H1 (cell line): ENCODE results near the gene SLC4A11. TPM values are rescaled to one million over a fixed set of nuclear protein-coding genes. Genes with fewer than 3 reads are reported as not detected.

Experiments used
- CTCF ChIA-PET: fragments of 300-600 bp; sonication (Branson Sonifier 250); formaldehyde crosslinking; loops from one replicate; lab custom pipeline; 2021; ENCODE audit not compliant: partially characterized antibody; lab: Charles Lee
- POLR2A ChIA-PET: fragments of 300-600 bp; sonication (Branson Sonifier 250); formaldehyde crosslinking; loops from one replicate; lab custom pipeline; 2021; ENCODE audit warnings: inconsistent platforms; ENCODE audit not compliant: partially characterized antibody; lab: Charles Lee
- DNase-seq, 2 experiments: peaks; one replicate each; pipeline versions ENCODE4 v3.0.0 to v3.0.0-alpha.2; 2010 to 2022; ENCODE audit warnings: low spot score in 2 of 2, low read depth in 1 of 2, mixed read lengths in 1 of 2
- FAIRE-seq: peaks from 2 replicates; lab custom pipeline; 2011; peaks lifted over from hg19 to GRCh38; lab: Jason Lieb, UNC
- H2AFZ ChIP-seq: 2 replicates; pipeline ENCODE4 v1.8.1; 2012; ENCODE audit warnings: low read length, inconsistent platforms
- H2AK5ac ChIP-seq: 2 replicates; pipeline ENCODE4 v1.6.1; 2013; ENCODE audit warnings: low read depth, low read length
- H2BK120ac ChIP-seq: replicated peaks from 2 replicates; pipeline ENCODE3; 2013; ENCODE audit warnings: low read depth, low read length, inconsistent platforms
- H2BK12ac ChIP-seq: 2 replicates; pipeline ENCODE4 v1.6.1; 2013; ENCODE audit warnings: low read depth, low read length
- H2BK15ac ChIP-seq: 2 replicates; pipeline ENCODE4 v1.6.1; 2013; ENCODE audit warnings: low read length
- H2BK20ac ChIP-seq: 2 replicates; pipeline ENCODE4 v1.6.1; 2013; ENCODE audit warnings: low read length
- H2BK5ac ChIP-seq: 2 replicates; pipeline ENCODE4 v1.6.1; 2013; ENCODE audit warnings: low read depth, low read length
- H3K14ac ChIP-seq: 2 replicates; pipeline ENCODE4 v1.6.1; 2013; ENCODE audit warnings: inconsistent platforms; ENCODE audit not compliant: insufficient read length
- H3K18ac ChIP-seq: 2 replicates; pipeline ENCODE4 v1.6.1; 2013; ENCODE audit warnings: low read length; ENCODE audit errors: extremely low read depth
- H3K23ac ChIP-seq: 2 replicates; pipeline ENCODE4 v1.6.1; 2013; ENCODE audit warnings: inconsistent platforms; ENCODE audit not compliant: insufficient read length
- H3K23me2 ChIP-seq: 2 replicates; pipeline ENCODE4 v1.6.1; 2013; ENCODE audit warnings: low read depth, low read length
- H3K27ac ChIP-seq: 2 replicates; pipeline ENCODE4 v1.6.1; 2011; ENCODE audit warnings: low read depth, low read length, inconsistent platforms
- H3K27me3 ChIP-seq, 4 experiments: replicated peaks in 1 of 4; 1 replicate in 1 of 4; 2 replicates in 3 of 4; pipeline versions ENCODE4 v1.6.1 to v1.8.1; 2011 to 2013; ENCODE audit warnings: low read length in 3 of 4, mild to moderate bottlenecking in 3 of 4, inconsistent platforms in 2 of 4, mixed read lengths in 2 of 4, moderate library complexity in 1 of 4; ENCODE audit not compliant: control insufficient read depth in 3 of 4, insufficient read depth in 3 of 4; ENCODE audit errors: extremely low read depth in 1 of 4
- H3K36me3 ChIP-seq, 4 experiments: 2 replicates each; pipeline versions ENCODE4 v1.6.1 to v1.8.1; 2011 to 2013; ENCODE audit warnings: mild to moderate bottlenecking in 4 of 4, low read length in 3 of 4, moderate library complexity in 2 of 4, control low read depth in 1 of 4, inconsistent platforms in 1 of 4; ENCODE audit not compliant: insufficient read depth in 4 of 4, control insufficient read depth in 2 of 4
- H3K4ac ChIP-seq: replicated peaks from 2 replicates; pipeline ENCODE3; 2013; ENCODE audit warnings: low read length, low read depth, mixed read lengths, inconsistent platforms; ENCODE audit not compliant: insufficient read length
- H3K4me1 ChIP-seq, 4 experiments: replicated peaks in 1 of 4; 1 replicate in 1 of 4; 2 replicates in 3 of 4; pipeline versions ENCODE4 v1.6.1 to v1.8.1; 2011 to 2013; ENCODE audit warnings: low read length in 3 of 4, inconsistent platforms in 2 of 4, mixed read lengths in 1 of 4; ENCODE audit not compliant: insufficient read depth in 4 of 4, control insufficient read depth in 3 of 4
- H3K4me2 ChIP-seq, 2 experiments: 2 replicates each; pipeline versions ENCODE4 v1.6.1 to v1.8.1; 2011 to 2013; ENCODE audit warnings: low read depth in 2 of 2, low read length in 2 of 2, control low read depth in 1 of 2, inconsistent platforms in 1 of 2, mild to moderate bottlenecking in 1 of 2; ENCODE audit not compliant: insufficient read depth in 1 of 2
- H3K4me3 ChIP-seq, 4 experiments: fragments of 200-600, 300-600 bp in 1 of 4; sonication (generic), shearing (Covaris generic), sonication (Bioruptor Twin) in 1 of 4; 2 replicates each; pipeline versions ENCODE4 v1.5.1 to v1.8.1; 2011 to 2016; ENCODE audit warnings: low read length in 4 of 4, low read depth in 3 of 4, control low read depth in 2 of 4, inconsistent platforms in 2 of 4, mild to moderate bottlenecking in 2 of 4, mixed read lengths in 1 of 4, moderate library complexity in 1 of 4; ENCODE audit not compliant: insufficient read depth in 2 of 4; ENCODE audit errors: extremely low read depth in 1 of 4
- H3K56ac ChIP-seq: replicated peaks from 2 replicates; pipeline ENCODE3; 2013; ENCODE audit warnings: low read depth, mild to moderate bottlenecking, mixed read lengths, low read length, inconsistent platforms; ENCODE audit not compliant: insufficient read length
- H3K79me1 ChIP-seq: 2 replicates; pipeline ENCODE4 v1.6.1; 2013; ENCODE audit warnings: low read depth, low read length, control low read depth
- H3K79me2 ChIP-seq, 2 experiments: 2 replicates each; pipeline versions ENCODE4 v1.6.1 to v1.8.1; 2012 to 2013; ENCODE audit warnings: low read length in 2 of 2, mild to moderate bottlenecking in 2 of 2, inconsistent platforms in 1 of 2; ENCODE audit not compliant: insufficient read depth in 2 of 2, control insufficient read depth in 1 of 2
- H3K9ac ChIP-seq, 4 experiments: replicated peaks in 1 of 4; 1 replicate in 1 of 4; 2 replicates in 3 of 4; pipeline versions ENCODE4 v1.6.1 to v1.8.1; 2011 to 2013; ENCODE audit warnings: low read depth in 3 of 4, low read length in 3 of 4, control low read depth in 2 of 4, mild to moderate bottlenecking in 2 of 4, moderate library complexity in 2 of 4, inconsistent platforms in 1 of 4; ENCODE audit errors: extremely low read depth in 1 of 4
- H3K9me3 ChIP-seq, 2 experiments: 2 replicates each; pipeline versions ENCODE4 v1.6.1 to v1.8.1; 2012 to 2013; ENCODE audit warnings: mild to moderate bottlenecking in 2 of 2, moderate library complexity in 2 of 2, control low read depth in 1 of 2, inconsistent platforms in 1 of 2, low read depth in 1 of 2, low read length in 1 of 2, mixed read lengths in 1 of 2; ENCODE audit not compliant: insufficient read depth in 2 of 2
- H4K20me1 ChIP-seq, 2 experiments: replicated peaks in 1 of 2; 2 replicates each; pipeline versions ENCODE3 to v1.8.1; 2011 to 2013; ENCODE audit warnings: inconsistent platforms in 2 of 2, low read length in 2 of 2, mild to moderate bottlenecking in 1 of 2; ENCODE audit not compliant: insufficient read depth in 2 of 2, control insufficient read depth in 1 of 2
- H4K5ac ChIP-seq: 2 replicates; pipeline ENCODE4 v1.6.1; 2013; ENCODE audit warnings: low read length, low read depth, mixed read lengths, inconsistent platforms; ENCODE audit not compliant: insufficient read length
- H4K8ac ChIP-seq: 2 replicates; pipeline ENCODE4 v1.8.0; 2013; ENCODE audit warnings: mild to moderate bottlenecking, moderate library complexity, low read length, inconsistent platforms; ENCODE audit not compliant: insufficient read depth; ENCODE audit errors: extremely low read depth
- H4K91ac ChIP-seq: replicated peaks from 2 replicates; pipeline ENCODE3; 2013; ENCODE audit warnings: low read length, mixed read lengths, inconsistent platforms; ENCODE audit not compliant: insufficient read length
- ASH2L ChIP-seq: fragments of 200-600, 300-600 bp; sonication (generic); IDR thresholded peaks from one replicate; pipeline ENCODE4 v1.7.1; 2017; ENCODE audit warnings: low read length
- ATF3 ChIP-seq: IDR thresholded peaks from 2 replicates; pipeline ENCODE4 v1.6.1; 2011; ENCODE audit warnings: low read depth, mild to moderate bottlenecking, low read length; ENCODE audit not compliant: insufficient read depth
- CEBPB ChIP-seq: IDR thresholded peaks from 2 replicates; pipeline ENCODE4 v1.6.1; 2012; ENCODE audit warnings: low read depth, low read length
- EZH2 ChIP-seq: fragments of 200-600 bp; sonication (generic); IDR thresholded peaks from 2 replicates; pipeline ENCODE4 v1.7.1; 2012; ENCODE audit warnings: low read depth, mild to moderate bottlenecking, moderate library complexity, low read length, inconsistent platforms; ENCODE audit not compliant: severe bottlenecking
- GTF2F1 ChIP-seq: IDR thresholded peaks from 2 replicates; pipeline ENCODE4 v1.6.1; 2012; ENCODE audit warnings: low read depth, low read length, improper control_type of control experiment, borderline replicate concordance
- HDAC6 ChIP-seq: IDR thresholded peaks from one replicate; pipeline ENCODE4 v1.7.1; 2012; ENCODE audit warnings: low read depth, mild to moderate bottlenecking, inconsistent platforms, low read length, moderate library complexity
- KDM4A ChIP-seq: IDR thresholded peaks from one replicate; pipeline ENCODE4 v1.7.1; 2012; ENCODE audit warnings: low read depth, mild to moderate bottlenecking, moderate library complexity, low read length, inconsistent platforms; ENCODE audit not compliant: severe bottlenecking
- POLR2AphosphoS5 ChIP-seq: IDR thresholded peaks from 2 replicates; pipeline ENCODE4 v1.6.1; 2011; ENCODE audit warnings: low read depth, low read length
- RAD21 ChIP-seq, 2 experiments: IDR thresholded peaks in 1 of 2; conservative IDR thresholded peaks in 1 of 2; 2 replicates each; pipeline ENCODE4 v1.6.1; 2011; ENCODE audit warnings: low read depth in 2 of 2, low read length in 2 of 2, improper control_type of control experiment in 1 of 2, inconsistent platforms in 1 of 2, mild to moderate bottlenecking in 1 of 2, moderate library complexity in 1 of 2
- RBBP5 ChIP-seq: IDR thresholded peaks from 2 replicates; pipeline ENCODE4 v1.7.1; 2012; ENCODE audit warnings: low read depth, mild to moderate bottlenecking, inconsistent platforms, low read length, moderate library complexity, borderline replicate concordance
- SAP30 ChIP-seq: fragments of 300-600 bp; sonication (generic); IDR thresholded peaks from 2 replicates; pipeline ENCODE4 v1.7.1; 2012; ENCODE audit warnings: low read length, moderate library complexity, mild to moderate bottlenecking, inconsistent platforms; ENCODE audit not compliant: insufficient read depth, insufficient replicate concordance
- WGBS, 2 experiments: shearing (Covaris generic) in 1 of 2; methylation state at CpG; one replicate each; pipeline versions ENCODE4 v1.1.6 to v1.1.7; 2013 to 2015; ENCODE audit warnings: low lambda C conversion rate in 2 of 2, mixed read lengths in 2 of 2, inconsistent platforms in 1 of 2, low coverage in 1 of 2, missing lambda C conversion rate in 1 of 2; ENCODE audit not compliant: insufficient replicate concordance in 2 of 2, insufficient coverage in 1 of 2, insufficient read length in 1 of 2; ENCODE audit errors: extremely low coverage in 1 of 2, missing lambda C conversion rate in 1 of 2; 5-methylcytosine and 5-hydroxymethylcytosine counted together
- polyA plus RNA-seq, 7 experiments: library from polyadenylated mRNA; depleted of rRNA in 3 of 7; stranded (reverse) in 5 of 7; unstranded in 2 of 7; fragments of >200 nt in 5 of 7; fragments of 200-250 nt in 2 of 7; gene quantifications; 1 replicate in 5 of 7; 2 replicates in 1 of 7; 4 replicates in 1 of 7; pipeline versions ENCODE4 v1.2.1 to v1.2.3, GENCODE V29; 2011 to 2013; ENCODE audit warnings: missing spikeins in 2 of 7, mixed read lengths in 2 of 7
- total RNA-seq: library from RNA; stranded (reverse); fragmentation: NEBNext Ultra II Directional; extraction: Animal tissue kit (Norgen Biotek cat#: 25700); gene quantifications from 2 replicates; pipeline ENCODE4 v1.2.1, GENCODE V29; 2021

The SLC4A11 gene
- total and polyA plus RNA-seq, 2 of the 8 experiments (the other 6 are each of a cell fraction or from before 2014, with no cell fraction given), result 11.9 to 32.3 TPM

DNA sequence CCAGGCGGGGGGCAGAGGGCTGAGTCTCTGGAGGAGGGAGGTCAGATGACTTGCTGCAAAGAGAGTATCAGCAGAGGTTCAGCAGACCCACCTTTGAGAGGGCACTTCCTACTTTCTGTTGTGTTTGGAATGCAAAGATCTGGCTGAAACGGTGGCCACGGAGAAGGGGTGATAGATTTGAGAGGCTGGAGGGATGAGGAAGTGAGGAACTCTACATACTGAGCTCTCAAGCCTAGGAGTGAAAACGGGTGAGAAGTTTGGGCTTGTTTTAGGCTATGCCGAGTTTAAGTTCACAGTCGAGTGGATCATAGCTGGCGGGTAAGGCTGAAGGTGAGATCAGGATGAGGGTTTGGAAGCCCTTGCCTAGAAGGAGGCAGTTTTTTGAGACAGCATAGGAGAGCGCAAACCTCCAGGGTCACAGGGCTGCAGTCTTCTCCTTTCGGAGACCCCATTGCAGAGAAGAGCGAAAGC lies 30.2 kb downstream of the SLC4A11 start:
- peak overlapping the region; percentile 41 for H4K5ac ChIP-seq
- peak overlapping the region; percentile 11 for H3K4ac ChIP-seq
- no peak overlapping the region for H2BK15ac ChIP-seq
- H3K9me3 ChIP-seq, result no peaks in the 10 kb centered on the region
- 0 out of 2 replicates have a peak overlapping the region, but pooled peaks have one; percentile 23 for H3K27ac ChIP-seq
- H4K91ac ChIP-seq, result no peak overlapping the region
- H3K23me2 ChIP-seq, result peaks cover 12% of the 10 kb centered on the region
- no peak overlapping the region for H2BK20ac ChIP-seq
- H3K4me3 ChIP-seq, result peak overlapping the region; percentile 90 to 96 (median 94)
- DNase-seq (no peak), FAIRE-seq (no peak)
- H3K56ac ChIP-seq, result peak overlapping the region; percentile 2
- peak overlapping the region; percentile 94 to 97 for H3K4me2 ChIP-seq
- peaks cover 4 to 24% of the 10 kb centered on the region in 2 experiments; a peak in 3 of 4 replicates for H3K79me2 ChIP-seq
- no peak overlapping the region for H2BK120ac ChIP-seq
- H3K4me1 ChIP-seq, result peaks cover 0 to 9% (median 1%) of the 10 kb centered on the region in 4 experiments; a peak in 4 of 7 replicates
- no peak overlapping the region for H3K14ac ChIP-seq
- POLR2A ChIA-PET, result interaction anchor here (0.7 to 3.6 kb wide), 9 partner anchors 9 to 163 kb away, joined by 3 to 14 read pairs (median 6); partner anchors contain the start of genes FASTKD5, LZTS3, MRPS26 and UBOX5
- 7% methylated on average over 10 of the region's 10 CpGs; no CpG with 5 or more reads in 1 of the 2 experiments for WGBS, 2 experiments
- no peak overlapping the region for H4K8ac ChIP-seq
- H3K23ac ChIP-seq, result no peak overlapping the region
- peaks cover 13% of the 10 kb centered on the region for H3K79me1 ChIP-seq
- no peaks in the 10 kb centered on the region for H3K27me3 ChIP-seq
- H3K18ac ChIP-seq, result no peak overlapping the region
- H2AK5ac ChIP-seq, result peak overlapping the region; percentile 75; the same call in 1 of the 2 replicates
- H2AFZ ChIP-seq, result peak overlapping the region; percentile 34; the same call in 1 of the 2 replicates
- H3K36me3 ChIP-seq, result peaks cover 4 to 8% (median 5%) of the 10 kb centered on the region in 4 experiments; a peak in 7 of 8 replicates
- CTCF ChIA-PET, result interaction anchor here (1.1 to 2.2 kb wide), 5 partner anchors 9 to 47 kb away, joined by 3 to 6 read pairs (median 5); no protein-coding TSS in a partner anchor
- H4K20me1 ChIP-seq, result peaks cover 0 to 2% of the 10 kb centered on the region in 2 experiments
- H3K9ac ChIP-seq, result peak overlapping the region in 3 of 4 experiments; percentile 40 to 90 (median 58); a peak in 6 of 7 replicates
- no peak overlapping the region; the same call in 1 of the 2 replicates for H2BK12ac ChIP-seq
- H2BK5ac ChIP-seq, result peak overlapping the region; percentile 72; the same call in 1 of the 2 replicates
- TF ChIP-seq CEBPB (no peak), RAD21 (IDR thresholded peaks at IDR 0.05 in 1 of 2, conservative IDR thresholded peaks at IDR 0.05 in 1 of 2; ENCODE audit: low read depth in 2 of 2, low read length in 2 of 2) (no peak), SAP30 (no peak), EZH2 (no peak), ASH2L (no peak), ATF3 (no peak), GTF2F1 (no peak), POLR2AphosphoS5 (no peak), RBBP5 (no peak), KDM4A (no peak), HDAC6 (no peak)
